Activated naive CD4-positive, alpha-beta T cell treated with anti-CD3 and anti-CD28 coated beads for 36 hours (primary cell): ENCODE data around the gene TPGS1. TPM values are rescaled to one million over a fixed set of nuclear protein-coding genes. Genes with fewer than 3 reads are reported as not detected.

Source experiments
- CTCF ChIA-PET: fragments of 350-600 bp; sonication (Branson Sonifier 250); formaldehyde crosslinking; loops from one replicate; lab custom pipeline; 2021; ENCODE audit warnings: antibody characterized with exemption; lab: Charles Lee
- DNase-seq: peaks from one replicate; pipeline ENCODE4 v3.0.0-alpha.2; 2020
- H3K27ac Mint-ChIP-seq: one replicate; pipeline ENCODE4 v1.8.0; 2021; ENCODE audit warnings: mild to moderate bottlenecking, mixed read lengths
- H3K27me3 Mint-ChIP-seq: one replicate; pipeline ENCODE4 v1.8.0; 2021; ENCODE audit warnings: low read depth, mixed read lengths
- H3K36me3 Mint-ChIP-seq: one replicate; pipeline ENCODE4 v1.8.0; 2021; ENCODE audit warnings: low read depth, mixed read lengths
- H3K4me1 Mint-ChIP-seq: one replicate; pipeline ENCODE4 v1.8.0; 2021; ENCODE audit warnings: low read depth, mixed read lengths
- H3K4me3 Mint-ChIP-seq: one replicate; pipeline ENCODE4 v1.8.0; 2021; ENCODE audit warnings: mild to moderate bottlenecking, moderate library complexity, mixed read lengths
- H3K9me3 Mint-ChIP-seq: one replicate; pipeline ENCODE4 v1.8.0; 2021; ENCODE audit warnings: mixed read lengths
- intact Hi-C: fragments of 100-400 bp; cut with micrococcal nuclease; formaldehyde crosslinking; loops from one replicate; pipeline ENCODE4 v1.15.1; 2023
- total RNA-seq, 2 experiments: library from RNA; stranded (reverse); gene quantifications; one replicate each; pipeline ENCODE4 v1.2.3, GENCODE V29; 2021

Gene TPGS1
- total RNA-seq, 2 experiments from 2014 or later = 4.2 to 5.1 TPM

- peak overlapping the region; percentile 83 for H3K4me3 Mint-ChIP-seq
- CTCF ChIA-PET = interaction anchor here (0.7 to 2.6 kb wide), 14 partner anchors 9 to 259 kb away, joined by 3 to 10 read pairs (median 4); no protein-coding TSS in a partner anchor
- intact Hi-C loops = loop anchor here (1.0 to 2.0 kb wide), 8 partner anchors 17 to 291 kb away; partner anchors contain the start of genes BSG, CDC34, MIER2 and POLRMT
- peak overlapping the region; percentile 99 for H3K27ac Mint-ChIP-seq
- peaks cover 38% of the 10 kb centered on the region for H3K4me1 Mint-ChIP-seq
- no peaks in the 10 kb centered on the region for H3K36me3 Mint-ChIP-seq
- no peaks in the 10 kb centered on the region for H3K9me3 Mint-ChIP-seq
- H3K27me3 Mint-ChIP-seq = no peaks in the 10 kb centered on the region
- DNase-seq = peak; percentile 96
These were observed 652 bp upstream of the TPGS1 start for GRCh38 chr19:506404-507285.

- Mint-ChIP-seq H3K36me3 (no peaks in the 10 kb centered on the region), H3K27ac (peak overlapping the region; percentile 90), H3K4me3 (peak overlapping the region; percentile 83), H3K9me3 (no peaks in the 10 kb centered on the region), H3K27me3 (no peaks in the 10 kb centered on the region), H3K4me1 (peaks cover 38% of the 10 kb centered on the region)
- CTCF ChIA-PET = interaction anchor here (0.8 kb wide), 1 partner anchor 13 kb away, joined by 3 read pairs; no protein-coding TSS in a partner anchor
- no peak for DNase-seq
- intact Hi-C loops = no loop called here
These were observed 1.2 kb downstream of the TPGS1 start for GRCh38 chr19:508204-509150.

- H3K36me3 Mint-ChIP-seq = no peaks in the 10 kb centered on the region
- peak overlapping the region; percentile 80 for H3K4me3 Mint-ChIP-seq
- DNase-seq = peak; percentile 97
- intact Hi-C loops = loop anchor here (1.0 to 2.0 kb wide), 2 partner anchors 21 to 216 kb away; partner anchors contain the start of gene CDC34
- H3K9me3 Mint-ChIP-seq = no peaks in the 10 kb centered on the region
- H3K27ac Mint-ChIP-seq = peak overlapping the region; percentile 92
- CTCF ChIA-PET = interaction anchor here (0.7 to 2.4 kb wide), 18 partner anchors 8 to 264 kb away, joined by 3 to 32 read pairs (median 5); partner anchors contain the start of genes CDC34 and MIER2
- H3K4me1 Mint-ChIP-seq = peaks cover 40% of the 10 kb centered on the region
- H3K27me3 Mint-ChIP-seq = no peaks in the 10 kb centered on the region
These were observed 3.4 kb downstream of the TPGS1 start for GRCh38 chr19:510606-511100.

DNA sequence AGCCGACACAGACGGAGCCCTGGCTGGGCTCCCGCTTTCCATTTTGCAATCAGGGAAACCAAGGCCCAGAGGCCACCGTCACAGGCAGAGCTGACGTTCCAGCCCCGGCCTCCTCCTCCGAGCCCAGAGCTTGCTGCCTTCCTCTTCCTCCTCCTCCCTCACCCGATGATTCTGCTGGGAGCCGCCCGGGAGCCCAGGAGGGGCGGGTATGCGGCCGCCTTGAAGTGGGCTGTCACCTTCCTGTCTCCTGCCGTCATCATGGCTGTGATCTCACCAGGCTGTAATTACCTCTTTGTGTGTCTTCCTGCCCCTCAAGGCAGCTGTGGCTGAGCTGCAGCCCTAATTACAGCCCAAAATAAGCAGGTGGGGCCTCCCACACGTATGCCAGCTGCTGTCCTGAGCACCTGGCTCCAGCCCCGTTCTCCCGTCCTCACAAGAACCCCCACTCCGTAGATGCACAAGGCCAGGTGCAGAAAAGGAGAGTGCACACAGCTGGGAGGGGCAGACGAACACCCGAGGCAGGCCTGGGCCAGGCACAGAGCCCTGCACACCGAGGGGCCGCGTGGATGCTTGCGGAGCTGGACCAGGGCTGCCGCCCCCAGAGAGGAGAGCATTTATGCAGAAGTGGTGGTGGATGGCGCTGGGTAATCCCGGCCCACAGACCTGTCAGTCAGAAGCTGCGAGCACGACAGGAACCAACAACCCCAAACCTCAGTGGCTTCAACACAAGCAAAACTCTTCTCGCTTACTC is 4.0 kb downstream of the TPGS1 start:
- CTCF ChIA-PET = interaction anchor here (0.7 to 2.4 kb wide), 15 partner anchors 11 to 264 kb away, joined by 3 to 32 read pairs (median 6); partner anchors contain the start of genes CDC34 and MIER2
- Mint-ChIP-seq H3K27me3 (no peaks in the 10 kb centered on the region), H3K27ac (peak overlapping the region; percentile 92), H3K36me3 (no peaks in the 10 kb centered on the region), H3K4me3 (peak overlapping the region; percentile 80), H3K4me1 (peaks cover 38% of the 10 kb centered on the region), H3K9me3 (no peaks in the 10 kb centered on the region)
- DNase-seq = peak; percentile 89
- intact Hi-C loops = loop anchor here (1.0 to 2.0 kb wide), 2 partner anchors 20 to 216 kb away; partner anchors contain the start of gene CDC34

DNA sequence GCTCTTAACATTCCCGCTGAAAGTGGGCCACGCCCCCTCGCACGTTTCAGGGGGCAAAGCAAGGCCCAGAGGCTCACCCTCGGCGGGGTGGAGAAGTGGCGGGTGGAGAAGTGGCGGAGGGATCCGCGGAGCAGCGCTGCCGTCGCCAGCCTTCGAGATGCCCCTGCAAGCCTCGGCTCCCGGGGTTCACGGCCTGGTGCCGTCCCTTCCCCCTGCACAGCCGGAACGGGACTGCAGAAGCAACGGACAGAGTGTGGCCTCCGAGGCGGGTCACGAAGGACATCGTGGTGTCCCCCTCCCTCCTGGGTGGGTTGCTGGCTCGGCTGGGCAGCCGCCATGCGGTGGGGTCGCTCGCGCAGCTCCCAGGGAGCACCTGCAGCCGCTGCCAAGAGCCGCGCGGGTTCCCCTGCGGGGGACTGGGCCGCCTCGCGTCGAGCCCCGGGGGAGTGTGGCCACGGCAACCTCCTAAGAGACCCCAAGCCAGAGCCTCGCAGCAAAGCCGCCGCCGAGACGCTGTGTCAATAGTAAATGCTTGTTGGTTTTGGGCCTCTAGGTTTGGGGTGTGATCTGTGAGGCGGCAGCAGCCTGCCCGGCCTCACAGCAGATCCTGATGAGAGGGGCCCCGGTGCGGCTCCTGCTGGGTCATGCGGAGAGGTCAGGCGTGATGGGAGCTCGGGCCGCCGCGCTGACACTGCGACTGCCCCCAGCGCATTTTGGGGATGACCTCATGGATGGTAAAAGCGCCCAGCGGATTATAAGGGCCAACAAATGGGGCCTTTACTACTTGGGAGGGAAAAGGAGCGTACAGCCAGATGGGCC is 5.5 kb downstream of the TPGS1 start:
- CTCF ChIA-PET = no interaction called here
- no peaks in the 10 kb centered on the region for H3K36me3 Mint-ChIP-seq
- intact Hi-C loops = no loop called here
- peaks cover 41% of the 10 kb centered on the region for H3K4me1 Mint-ChIP-seq
- no peak overlapping the region for H3K27ac Mint-ChIP-seq
- no peaks in the 10 kb centered on the region for H3K27me3 Mint-ChIP-seq
- no peak for DNase-seq
- no peaks in the 10 kb centered on the region for H3K9me3 Mint-ChIP-seq
- H3K4me3 Mint-ChIP-seq = no peak overlapping the region

- no peaks in the 10 kb centered on the region for H3K27me3 Mint-ChIP-seq
- no peak overlapping the region for H3K27ac Mint-ChIP-seq
- CTCF ChIA-PET = no interaction called here
- intact Hi-C loops = no loop called here
- H3K9me3 Mint-ChIP-seq = no peaks in the 10 kb centered on the region
- H3K4me3 Mint-ChIP-seq = no peak overlapping the region
- no peak for DNase-seq
- H3K4me1 Mint-ChIP-seq = peaks cover 34% of the 10 kb centered on the region
- no peaks in the 10 kb centered on the region for H3K36me3 Mint-ChIP-seq
These were observed 6.3 kb downstream of the TPGS1 start for GRCh38 chr19:513368-514165.

DNA sequence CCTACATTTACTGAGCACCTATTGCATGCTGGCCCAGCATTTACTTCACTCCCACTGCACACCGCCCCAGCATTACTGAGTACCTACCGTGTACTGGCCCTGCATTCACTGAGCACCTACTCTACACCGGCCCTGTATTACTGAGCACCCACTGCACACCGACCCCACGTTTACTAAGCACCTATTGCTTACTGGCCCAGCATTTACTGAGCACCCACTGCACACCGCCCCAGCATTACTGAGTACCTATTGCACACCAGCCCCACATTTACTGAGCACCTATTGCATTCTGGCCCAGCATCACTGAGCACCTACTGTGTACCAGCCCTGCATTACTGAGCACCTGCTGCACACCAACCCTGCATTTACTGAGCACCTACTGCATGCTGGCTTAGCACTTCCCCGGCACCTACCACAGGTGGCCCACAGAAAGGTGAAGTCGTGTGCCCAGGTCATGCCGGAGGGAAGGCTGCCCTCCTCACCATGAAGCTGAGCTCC is 6.9 kb downstream of the TPGS1 start:
- Mint-ChIP-seq H3K4me3 (no peak overlapping the region), H3K9me3 (no peaks in the 10 kb centered on the region), H3K27ac (no peak overlapping the region), H3K36me3 (no peaks in the 10 kb centered on the region), H3K27me3 (no peaks in the 10 kb centered on the region), H3K4me1 (peaks cover 28% of the 10 kb centered on the region)
- no peak for DNase-seq
- CTCF ChIA-PET = no interaction called here
- intact Hi-C loops = no loop called here

DNA sequence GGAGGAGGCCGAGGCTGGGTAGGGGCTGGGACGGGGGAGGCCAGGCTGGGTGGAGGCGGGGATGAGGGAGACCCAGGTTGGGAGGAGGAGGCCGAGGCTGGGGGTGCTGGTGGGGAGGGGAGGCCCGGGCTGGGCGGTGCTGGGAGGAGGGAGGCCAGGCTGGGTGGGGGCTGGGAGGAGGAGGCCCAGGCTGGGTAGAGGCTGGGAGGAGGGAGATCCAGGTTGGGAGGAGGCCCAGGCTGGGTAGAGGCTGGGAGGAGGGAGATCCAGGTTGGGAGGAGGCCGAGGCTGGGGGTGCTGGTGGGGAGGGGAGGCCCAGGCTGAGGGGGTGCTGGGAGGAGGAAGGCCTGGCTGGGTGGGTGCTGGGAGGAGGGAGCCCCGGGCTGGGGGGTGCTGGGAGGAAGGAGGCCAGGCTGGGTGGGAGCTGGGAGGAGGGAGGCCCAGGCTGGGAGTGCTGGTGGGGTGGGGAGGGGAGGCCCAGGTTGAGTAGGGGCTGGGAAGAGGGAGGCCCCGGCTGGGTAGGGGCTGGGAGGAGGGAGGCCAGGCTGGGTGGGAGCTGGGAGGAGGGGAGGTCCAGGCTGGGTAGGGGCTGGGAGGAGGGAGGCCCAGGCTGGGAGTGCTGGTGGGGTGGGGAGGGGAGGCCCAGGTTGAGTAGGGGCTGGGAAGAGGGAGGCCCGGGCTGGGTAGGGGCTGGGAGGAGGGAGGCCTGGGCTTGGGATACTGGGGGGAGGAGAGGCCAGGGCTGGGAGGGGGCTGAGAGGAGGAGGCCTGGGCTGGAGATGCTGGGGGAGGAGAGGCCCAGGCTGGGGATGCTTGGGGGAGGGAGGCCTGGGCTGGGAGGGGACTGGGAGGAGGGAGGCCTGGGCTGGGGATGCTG is 10.7 kb downstream of the TPGS1 start:
- no peak for DNase-seq
- Mint-ChIP-seq H3K36me3 (no peaks in the 10 kb centered on the region), H3K9me3 (no peaks in the 10 kb centered on the region), H3K4me3 (no peak overlapping the region), H3K27ac (no peak overlapping the region), H3K27me3 (no peaks in the 10 kb centered on the region), H3K4me1 (peaks cover 6% of the 10 kb centered on the region)
- CTCF ChIA-PET = interaction anchor here (0.6 to 1.1 kb wide), 2 partner anchors 8 to 12 kb away, joined by 3 to 4 read pairs; no protein-coding TSS in a partner anchor
- intact Hi-C loops = no loop called here

DNA sequence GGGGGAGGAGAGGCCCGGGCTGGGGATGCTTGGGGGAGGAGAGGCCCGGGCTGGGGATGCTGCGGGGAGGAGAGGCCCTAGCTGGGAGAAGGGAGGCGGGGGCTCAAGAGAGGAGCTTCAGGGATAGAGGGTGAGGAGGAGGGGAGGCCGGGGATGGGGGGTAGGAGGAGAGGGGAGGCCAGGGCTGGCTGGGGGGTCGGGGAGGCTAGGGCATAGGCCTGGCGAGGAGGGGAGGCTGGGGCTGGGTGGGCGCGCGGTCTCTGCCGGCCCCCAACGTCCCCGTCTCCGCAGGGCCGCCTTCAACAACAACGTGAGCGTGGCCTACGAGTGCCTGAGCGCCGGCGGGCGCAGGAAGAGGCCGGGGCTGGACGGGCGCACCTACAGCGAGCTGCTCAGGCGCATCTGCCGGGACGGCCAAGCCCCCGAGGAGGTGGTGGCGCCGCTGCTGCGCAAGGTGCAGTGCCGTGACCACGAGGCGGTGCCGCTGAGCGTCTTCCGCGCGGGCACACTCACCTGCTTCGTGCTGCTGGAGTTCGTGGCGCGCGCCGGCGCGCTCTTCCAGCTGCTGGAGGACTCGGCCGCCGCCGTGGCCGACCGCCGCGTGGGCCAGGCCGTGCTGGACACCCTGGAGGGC is 11.4 kb downstream of the TPGS1 start:
- intact Hi-C loops = no loop called here

More for the DNA sequence above, 11.4 kb downstream of the TPGS1 start:
- Mint-ChIP-seq H3K9me3 (no peaks in the 10 kb centered on the region), H3K27me3 (no peaks in the 10 kb centered on the region), H3K4me1 (peaks cover 6% of the 10 kb centered on the region), H3K27ac (no peak overlapping the region), H3K36me3 (no peaks in the 10 kb centered on the region), H3K4me3 (no peak overlapping the region)
- peak; percentile 62 for DNase-seq
- CTCF ChIA-PET = interaction anchor here (0.6 to 1.1 kb wide), 2 partner anchors 9 to 12 kb away, joined by 3 to 4 read pairs; no protein-coding TSS in a partner anchor
